ENCODE results near the gene EBLN2. TPM values are rescaled to one million over a fixed set of nuclear protein-coding genes. Genes with fewer than 3 reads are reported as not detected.

EBLN2 gene
- total and polyA plus RNA-seq, 12 donors = 0.28 to 2.0 (median 1.3) TPM

DNA sequence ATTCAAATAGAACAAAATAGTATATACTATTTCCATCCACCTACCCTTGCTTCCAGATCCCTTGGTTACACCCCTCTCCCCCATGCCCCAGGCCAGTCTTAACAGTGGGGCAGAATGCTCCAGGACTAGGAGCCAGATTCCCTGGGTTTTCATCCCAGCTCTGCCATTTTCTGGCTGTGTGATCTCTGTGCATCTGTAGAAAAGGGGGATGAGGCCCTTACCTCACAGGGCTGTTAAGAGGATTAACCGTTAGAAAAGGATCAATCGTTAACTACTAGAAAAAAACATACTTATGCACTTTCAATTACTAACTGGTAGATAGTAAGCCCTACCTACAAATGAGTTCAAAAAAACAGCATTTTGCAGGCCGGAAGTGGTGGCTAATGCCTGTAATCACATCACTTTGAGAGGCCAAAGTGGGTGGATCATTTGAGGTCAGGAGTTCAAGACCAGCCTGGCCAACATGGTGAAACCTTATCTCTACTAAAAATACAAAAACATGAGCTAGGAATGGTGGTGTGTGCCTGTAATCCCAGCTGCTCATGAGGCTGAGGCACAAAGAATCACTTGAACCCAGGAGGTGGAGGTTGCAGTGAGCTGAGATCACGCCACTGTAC is 11.7 kb downstream of the EBLN2 start:
- no peak overlapping the region for H3K27ac ChIP-seq
- DNase-seq = no peak
- H3K27me3 ChIP-seq = no peaks in the 10 kb centered on the region
- no peak overlapping the region for H3K4me3 ChIP-seq
- intact Hi-C loops (cut with DNase I) = loop anchor here in 1 of 10 donors (5.0 kb wide), 1 partner anchor 136 kb away; no protein-coding TSS in a partner anchor
- peaks cover 0 to 5% (median 0%) of the 10 kb centered on the region in 9 donors for H3K36me3 ChIP-seq
- H3K9me3 ChIP-seq = no peaks in the 10 kb centered on the region
- no peak for ATAC-seq
- WGBS, 2 donors = 61 to 67% methylated on average over 4 of the region's 4 CpGs
- TF ChIP-seq, protein P1, sequence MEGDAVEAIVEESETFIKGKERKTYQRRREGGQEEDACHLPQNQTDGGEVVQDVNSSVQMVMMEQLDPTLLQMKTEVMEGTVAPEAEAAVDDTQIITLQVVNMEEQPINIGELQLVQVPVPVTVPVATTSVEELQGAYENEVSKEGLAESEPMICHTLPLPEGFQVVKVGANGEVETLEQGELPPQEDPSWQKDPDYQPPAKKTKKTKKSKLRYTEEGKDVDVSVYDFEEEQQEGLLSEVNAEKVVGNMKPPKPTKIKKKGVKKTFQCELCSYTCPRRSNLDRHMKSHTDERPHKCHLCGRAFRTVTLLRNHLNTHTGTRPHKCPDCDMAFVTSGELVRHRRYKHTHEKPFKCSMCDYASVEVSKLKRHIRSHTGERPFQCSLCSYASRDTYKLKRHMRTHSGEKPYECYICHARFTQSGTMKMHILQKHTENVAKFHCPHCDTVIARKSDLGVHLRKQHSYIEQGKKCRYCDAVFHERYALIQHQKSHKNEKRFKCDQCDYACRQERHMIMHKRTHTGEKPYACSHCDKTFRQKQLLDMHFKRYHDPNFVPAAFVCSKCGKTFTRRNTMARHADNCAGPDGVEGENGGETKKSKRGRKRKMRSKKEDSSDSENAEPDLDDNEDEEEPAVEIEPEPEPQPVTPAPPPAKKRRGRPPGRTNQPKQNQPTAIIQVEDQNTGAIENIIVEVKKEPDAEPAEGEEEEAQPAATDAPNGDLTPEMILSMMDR (IDR thresholded peaks at IDR 0.05) = no peak
- peaks cover 0 to 29% (median 14%) of the 10 kb centered on the region in 9 donors for H3K4me1 ChIP-seq

GRCh38 chr3:73074781-73075180 is 13.3 kb downstream of the EBLN2 start:
- ATAC-seq (no peak), DNase-seq (no peak)
- no peaks in the 10 kb centered on the region for H3K27me3 ChIP-seq
- no peaks in the 10 kb centered on the region for H3K9me3 ChIP-seq
- WGBS, 2 donors = 88 to 93% methylated on average over 8 of the region's 8 CpGs
- TF ChIP-seq, protein P1 (IDR thresholded peaks at IDR 0.05) = no peak
- H3K4me1 ChIP-seq = peaks cover 0 to 21% (median 9%) of the 10 kb centered on the region in 9 donors
- H3K27ac ChIP-seq = no peak overlapping the region
- intact Hi-C loops (cut with DNase I) = loop anchor here in 1 of 10 donors (5.0 kb wide), 1 partner anchor 137 kb away; no protein-coding TSS in a partner anchor
- H3K4me3 ChIP-seq = no peak overlapping the region
- H3K36me3 ChIP-seq = no peaks in the 10 kb centered on the region

DNA sequence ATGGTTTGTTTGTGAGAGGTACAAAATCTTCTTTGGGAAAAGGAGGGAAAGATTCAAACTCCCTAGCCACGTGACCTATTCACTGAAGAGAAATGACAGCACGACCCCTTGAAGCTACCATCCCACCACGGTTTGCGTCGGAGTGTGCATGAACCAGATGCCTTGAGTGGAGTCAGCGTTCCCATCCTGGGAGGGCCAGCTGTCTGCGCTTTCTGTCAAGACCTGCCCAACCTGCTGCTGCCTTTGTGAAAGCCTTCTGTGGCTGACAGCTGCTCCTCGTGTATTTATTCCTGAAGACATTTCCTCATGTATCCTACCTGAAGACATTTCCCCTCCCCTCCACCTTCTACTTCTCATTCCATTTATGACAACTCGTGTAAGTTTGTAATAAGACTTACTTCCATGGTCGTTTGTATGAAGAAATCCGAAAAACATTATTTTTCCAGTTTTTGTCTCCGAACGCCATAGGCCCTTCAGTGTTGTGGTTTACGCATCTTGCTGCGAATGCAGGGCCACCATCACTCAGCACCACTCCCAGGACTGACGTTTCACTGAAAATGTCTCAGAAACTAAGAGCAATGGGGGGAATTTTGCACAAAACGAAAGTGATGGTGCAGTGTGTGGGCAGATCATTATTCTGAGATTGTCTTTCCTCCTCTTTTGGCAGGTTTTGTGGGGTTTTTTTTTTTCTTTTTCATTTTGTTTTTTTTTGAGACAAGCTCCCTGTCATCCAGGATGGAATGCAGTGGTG is 18.9 kb downstream of the EBLN2 start:
- TF ChIP-seq, protein P1 (IDR thresholded peaks at IDR 0.05) = no peak
- intact Hi-C loops (cut with DNase I) = loop anchor here in 9 of 10 donors (10.0 kb wide), 7 partner anchors 136 to 1366 kb away; partner anchors contain the start of gene EIF4E3 (in 1 of the 9)
- 70% methylated on average over 17 of the region's 17 CpGs for WGBS, 2 donors

DNA sequence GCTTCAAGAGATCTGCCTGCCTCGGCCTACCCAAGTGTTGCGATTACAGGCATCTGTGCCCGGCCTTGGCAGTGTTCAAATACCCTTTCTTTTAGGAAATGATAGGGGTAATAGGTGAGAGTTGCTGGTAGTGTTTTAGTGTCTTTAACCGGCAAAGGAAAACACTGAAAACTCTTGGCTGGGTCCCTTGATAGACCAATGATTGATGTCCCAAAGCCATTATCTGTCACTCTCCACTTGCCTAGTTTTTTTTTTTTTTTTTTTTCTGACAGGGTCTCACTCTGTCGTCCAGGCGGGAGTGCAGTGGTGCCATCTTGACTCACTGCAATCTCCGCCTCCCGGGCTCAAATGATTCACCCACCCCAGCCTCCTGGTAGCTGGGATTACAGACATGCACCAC is 19.7 kb downstream of the EBLN2 start:
- Histone ChIP-seq H3K36me3 (no peaks in the 10 kb centered on the region), H3K9me3 (no peaks in the 10 kb centered on the region), H3K4me3 (no peak overlapping the region), H3K27me3 (no peaks in the 10 kb centered on the region), H3K4me1 (peaks cover 0 to 5% (median 0%) of the 10 kb centered on the region in 9 donors), H3K27ac (no peak overlapping the region)
- WGBS, 2 donors = 92 to 95% methylated on average over 8 of the region's 8 CpGs
- TF ChIP-seq, protein P1 (IDR thresholded peaks at IDR 0.05) = no peak
- no peak for ATAC-seq
- DNase-seq = no peak
- intact Hi-C loops (cut with DNase I) = loop anchor here in 9 of 10 donors (10.0 kb wide), 7 partner anchors 136 to 1366 kb away; partner anchors contain the start of gene EIF4E3 (in 1 of the 9)

More for the DNA sequence above, 18.9 kb downstream of the EBLN2 start:
- H3K9me3 ChIP-seq = no peaks in the 10 kb centered on the region
- no peak overlapping the region for H3K27ac ChIP-seq
- no peaks in the 10 kb centered on the region for H3K27me3 ChIP-seq
- no peaks in the 10 kb centered on the region for H3K4me1 ChIP-seq
- H3K4me3 ChIP-seq = no peak overlapping the region
- no peaks in the 10 kb centered on the region for H3K36me3 ChIP-seq
- no peak for ATAC-seq
- no peak for DNase-seq
